H9 (cell line): Measurements from ENCODE around the gene GFPT2. TPM values are rescaled to one million over a fixed set of nuclear protein-coding genes. Genes with fewer than 3 reads are reported as not detected.

Experiments
- DNase-seq: peaks from one replicate; pipeline ENCODE4 v3.0.0-alpha.2; 2017
- H2AFZ ChIP-seq: one replicate; pipeline ENCODE4 v1.6.1; 2013; ENCODE audit warnings: mild to moderate bottlenecking, low read length, control low read depth, moderate library complexity
- H2AK5ac ChIP-seq: 2 replicates; pipeline ENCODE4 v1.6.1; 2013; ENCODE audit warnings: low read length, control low read depth, mixed read lengths; ENCODE audit not compliant: insufficient read length
- H2BK120ac ChIP-seq: one replicate; pipeline ENCODE4 v1.6.1; 2013; ENCODE audit warnings: low read depth, mild to moderate bottlenecking, low read length, control low read depth, inconsistent platforms; ENCODE audit not compliant: poor library complexity, severe bottlenecking
- H2BK12ac ChIP-seq: 2 replicates; pipeline ENCODE4 v1.6.1; 2013; ENCODE audit warnings: low read length, control low read depth, mixed read lengths, low read depth; ENCODE audit not compliant: insufficient read length
- H2BK15ac ChIP-seq: 2 replicates; pipeline ENCODE4 v1.6.1; 2013; ENCODE audit warnings: low read depth, low read length, control low read depth
- H2BK20ac ChIP-seq: one replicate; pipeline ENCODE4 v1.6.1; 2013; ENCODE audit warnings: low read depth, mild to moderate bottlenecking, low read length, control low read depth, inconsistent platforms; ENCODE audit not compliant: poor library complexity, severe bottlenecking
- H2BK5ac ChIP-seq: 2 replicates; pipeline ENCODE4 v1.6.1; 2013; ENCODE audit warnings: low read length, control low read depth, mixed read lengths; ENCODE audit not compliant: insufficient read length
- H3K14ac ChIP-seq: 2 replicates; pipeline ENCODE4 v1.6.1; 2013; ENCODE audit warnings: low read length, control low read depth; ENCODE audit not compliant: insufficient read depth
- H3K18ac ChIP-seq: 2 replicates; pipeline ENCODE4 v1.6.1; 2013; ENCODE audit warnings: low read depth, mild to moderate bottlenecking, mixed read lengths, low read length, control low read depth; ENCODE audit not compliant: insufficient read length
- H3K23ac ChIP-seq: 2 replicates; pipeline ENCODE4 v1.6.1; 2013; ENCODE audit warnings: low read length, control low read depth, mixed read lengths, low read depth; ENCODE audit not compliant: insufficient read length
- H3K23me2 ChIP-seq: 2 replicates; pipeline ENCODE4 v1.6.1; 2013; ENCODE audit warnings: low read depth, mild to moderate bottlenecking, mixed read lengths, low read length, control low read depth; ENCODE audit not compliant: insufficient read length, poor library complexity, severe bottlenecking
- H3K27ac ChIP-seq: 2 replicates; pipeline ENCODE4 v1.5.1; 2013; ENCODE audit warnings: low read length, control low read depth, mixed read lengths, low read depth; ENCODE audit not compliant: insufficient read length
- H3K27me3 ChIP-seq: 2 replicates; pipeline ENCODE4 v1.6.1; 2013; ENCODE audit warnings: low read length, control low read depth, inconsistent platforms; ENCODE audit not compliant: insufficient read depth
- H3K4ac ChIP-seq: 2 replicates; pipeline ENCODE4 v1.6.1; 2013; ENCODE audit warnings: low read depth, mild to moderate bottlenecking, control low read depth, inconsistent platforms, low read length, moderate library complexity
- H3K4me1 ChIP-seq: 2 replicates; pipeline ENCODE4 v1.6.1; 2013; ENCODE audit warnings: low read length, control low read depth, inconsistent platforms; ENCODE audit not compliant: insufficient read depth
- H3K4me2 ChIP-seq: 2 replicates; pipeline ENCODE4 v1.6.1; 2013; ENCODE audit warnings: low read length, control low read depth, mixed read lengths; ENCODE audit not compliant: insufficient read length, insufficient read depth
- H3K56ac ChIP-seq: 2 replicates; pipeline ENCODE4 v1.6.1; 2013; ENCODE audit warnings: low read depth, mild to moderate bottlenecking, mixed read lengths, low read length, control low read depth; ENCODE audit not compliant: insufficient read length
- H3K79me1 ChIP-seq: 2 replicates; pipeline ENCODE4 v1.6.1; 2013; ENCODE audit warnings: low read depth, mild to moderate bottlenecking, moderate library complexity, low read length, control low read depth, inconsistent platforms; ENCODE audit not compliant: insufficient read depth, poor library complexity, severe bottlenecking
- H3K79me2 ChIP-seq: 2 replicates; pipeline ENCODE4 v1.6.1; 2013; ENCODE audit warnings: low read length, control low read depth, inconsistent platforms; ENCODE audit not compliant: insufficient read depth
- H3K9ac ChIP-seq: 2 replicates; pipeline ENCODE4 v1.6.1; 2013; ENCODE audit warnings: low read length, control low read depth, mixed read lengths; ENCODE audit not compliant: insufficient read length; ENCODE audit errors: extremely low read depth
- H3K9me3 ChIP-seq: one replicate; pipeline ENCODE4 v1.6.1; 2013; ENCODE audit warnings: low read depth, low read length, inconsistent platforms; ENCODE audit not compliant: control insufficient read depth
- H3T11ph ChIP-seq: one replicate; pipeline ENCODE4 v1.6.1; 2013; ENCODE audit warnings: mild to moderate bottlenecking, low read length, control low read depth, inconsistent platforms
- H4K20me1 ChIP-seq: one replicate; pipeline ENCODE4 v1.6.1; 2013; ENCODE audit not compliant: control insufficient read depth, insufficient read length, insufficient read depth
- H4K5ac ChIP-seq: 2 replicates; pipeline ENCODE4 v1.6.1; 2013; ENCODE audit warnings: low read depth, mild to moderate bottlenecking, mixed read lengths, low read length, control low read depth; ENCODE audit not compliant: insufficient read length
- H4K8ac ChIP-seq: replicated peaks from 2 replicates; pipeline ENCODE4 v1.6.1; 2013; ENCODE audit warnings: low read length, control low read depth, mixed read lengths, low read depth; ENCODE audit not compliant: insufficient read length
- H4K91ac ChIP-seq: 2 replicates; pipeline ENCODE4 v1.6.1; 2013; ENCODE audit warnings: low read depth, mild to moderate bottlenecking, moderate library complexity, mixed read lengths, low read length, control low read depth; ENCODE audit not compliant: insufficient read length
- H3K27ac Mint-ChIP-seq, 3 experiments: 2 replicates in 2 of 3; 3 replicates in 1 of 3; pipeline ENCODE4 v1.8.0; 2020 to 2021; ENCODE audit warnings: mixed read lengths in 3 of 3, mild to moderate bottlenecking in 1 of 3, moderate library complexity in 1 of 3
- H3K27me3 Mint-ChIP-seq: 2 replicates; pipeline ENCODE4 v1.8.0; 2021; ENCODE audit warnings: low read depth, mild to moderate bottlenecking, moderate library complexity, mixed read lengths
- H3K36me3 Mint-ChIP-seq, 3 experiments: 2 replicates in 2 of 3; 3 replicates in 1 of 3; pipeline ENCODE4 v1.8.0; 2020 to 2021; ENCODE audit warnings: low read depth in 3 of 3, mixed read lengths in 3 of 3; ENCODE audit not compliant: insufficient read depth in 1 of 3
- H3K4me1 Mint-ChIP-seq, 2 experiments: 2 replicates each; pipeline ENCODE4 v1.8.0; 2020; ENCODE audit warnings: mixed read lengths in 2 of 2
- H3K4me3 Mint-ChIP-seq, 2 experiments: 2 replicates in 1 of 2; 3 replicates in 1 of 2; pipeline ENCODE4 v1.8.0; 2020 to 2021; ENCODE audit warnings: mild to moderate bottlenecking in 2 of 2, mixed read lengths in 2 of 2, moderate library complexity in 1 of 2
- H3K9me3 Mint-ChIP-seq, 2 experiments: 2 replicates in 1 of 2; 3 replicates in 1 of 2; pipeline ENCODE4 v1.8.0; 2020; ENCODE audit warnings: mild to moderate bottlenecking in 2 of 2, mixed read lengths in 2 of 2, moderate library complexity in 1 of 2
- CTCF ChIP-seq: fragments of 200-600 bp; sonication (generic); conservative IDR thresholded peaks from 3 replicates; pipeline ENCODE4 v1.8.0; 2021; ENCODE audit warnings: antibody characterized with exemption, mild to moderate bottlenecking
- WGBS: extraction: QIAGEN DNeasy Blood & Tissue Kit; methylation state at CpG from one replicate; pipeline ENCODE4 v1.1.7; 2013; ENCODE audit warnings: missing lambda C conversion rate, low lambda C conversion rate, mixed read lengths; ENCODE audit not compliant: insufficient read length; ENCODE audit errors: extremely low coverage; 5-methylcytosine and 5-hydroxymethylcytosine counted together
- total RNA-seq: library from RNA; stranded (reverse); gene quantifications from 2 replicates; pipeline ENCODE4 v1.2.1, GENCODE V29; 2021

GFPT2 gene
- total RNA-seq, 1 experiment from 2014 or later, result 89.8 TPM

GRCh38 chr5:180294411-180294810 lies 58.7 kb downstream of the GFPT2 start:
- no peak overlapping the region for H3K4me2 ChIP-seq
- no peak overlapping the region for H4K8ac ChIP-seq
- H3K9me3 Mint-ChIP-seq, result peaks cover 0 to 4% of the 10 kb centered on the region in 2 experiments; a peak in 4 of 5 replicates
- no peak overlapping the region for H3K14ac ChIP-seq
- TF ChIP-seq CTCF, result no peak
- H3K79me2 ChIP-seq, result peaks cover 8% of the 10 kb centered on the region; the same call in 1 of the 2 replicates
- H2BK15ac ChIP-seq, result no peak overlapping the region
- no peak overlapping the region for H3K4me3 Mint-ChIP-seq
- H4K20me1 ChIP-seq, result no peaks in the 10 kb centered on the region
- H3K18ac ChIP-seq, result no peak overlapping the region
- no peaks in the 10 kb centered on the region; the same call in 1 of the 2 replicates for H3K27me3 Mint-ChIP-seq
- no peak overlapping the region for H4K91ac ChIP-seq
- H3K4ac ChIP-seq, result no peak overlapping the region
- no peak overlapping the region for H2BK5ac ChIP-seq
- no CpG with 5 or more reads among the region's 7 CpGs for WGBS
- H3K79me1 ChIP-seq, result peaks cover 4% of the 10 kb centered on the region
- H3K27ac ChIP-seq, result no peak overlapping the region
- no peak overlapping the region for H2AFZ ChIP-seq
- no peak overlapping the region for H3K56ac ChIP-seq
- no peak overlapping the region for H3K27ac Mint-ChIP-seq
- peaks cover 2% of the 10 kb centered on the region; the same call in 1 of the 2 replicates for H3K4me1 ChIP-seq
- no peak overlapping the region for H3T11ph ChIP-seq
- H4K5ac ChIP-seq, result no peak overlapping the region
- H3K23me2 ChIP-seq, result peaks cover 2% of the 10 kb centered on the region
- H2BK20ac ChIP-seq, result no peak overlapping the region
- no peak overlapping the region for H2AK5ac ChIP-seq
- H3K36me3 Mint-ChIP-seq, result peaks cover 14 to 17% (median 15%) of the 10 kb centered on the region in 3 experiments
- peaks cover 30 to 36% of the 10 kb centered on the region in 2 experiments for H3K4me1 Mint-ChIP-seq
- DNase-seq, result no peak
- no peaks in the 10 kb centered on the region for H3K27me3 ChIP-seq
- no peak overlapping the region for H2BK120ac ChIP-seq
- H3K23ac ChIP-seq, result no peak overlapping the region
- H3K9me3 ChIP-seq, result no peaks in the 10 kb centered on the region
- no peak overlapping the region for H3K9ac ChIP-seq
- no peak overlapping the region for H2BK12ac ChIP-seq
